GM12875 (cell line): ENCODE results near the gene BNIP5.

Experiments
- H3K4me3 ChIP-seq: one replicate; pipeline ENCODE4 v1.5.1; 2011; ENCODE audit warnings: low read depth, low read length, control low read depth
- TF ChIP-seq, protein P1 (sequence below): IDR thresholded peaks from 2 replicates; pipeline ENCODE4 v1.5.1; 2011; ENCODE audit warnings: low read depth, mild to moderate bottlenecking, control low read depth, inconsistent platforms, low read length, moderate library complexity, borderline replicate concordance; ENCODE audit not compliant: insufficient read depth

Gene BNIP5

DNA sequence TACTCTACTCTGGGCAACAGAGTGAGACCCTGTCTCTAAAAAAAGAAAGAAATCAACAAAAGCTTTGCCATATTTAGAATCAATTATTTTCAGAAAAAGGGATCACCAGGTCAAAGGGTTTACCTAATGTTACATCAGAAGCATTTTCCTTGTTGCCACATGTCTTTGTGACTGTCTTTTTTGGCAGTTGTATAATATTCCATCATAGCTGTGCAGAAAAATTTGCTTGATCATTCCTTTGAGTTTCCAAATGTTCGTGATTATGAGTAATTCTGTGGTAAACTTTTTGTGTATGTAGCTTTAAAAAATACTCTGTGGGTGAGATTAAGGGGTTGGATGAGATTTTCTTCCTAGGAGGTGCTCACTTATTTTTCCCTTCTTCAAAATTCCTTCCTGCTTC lies 40.4 kb downstream of the BNIP5 start:
- TF ChIP-seq, protein P1, sequence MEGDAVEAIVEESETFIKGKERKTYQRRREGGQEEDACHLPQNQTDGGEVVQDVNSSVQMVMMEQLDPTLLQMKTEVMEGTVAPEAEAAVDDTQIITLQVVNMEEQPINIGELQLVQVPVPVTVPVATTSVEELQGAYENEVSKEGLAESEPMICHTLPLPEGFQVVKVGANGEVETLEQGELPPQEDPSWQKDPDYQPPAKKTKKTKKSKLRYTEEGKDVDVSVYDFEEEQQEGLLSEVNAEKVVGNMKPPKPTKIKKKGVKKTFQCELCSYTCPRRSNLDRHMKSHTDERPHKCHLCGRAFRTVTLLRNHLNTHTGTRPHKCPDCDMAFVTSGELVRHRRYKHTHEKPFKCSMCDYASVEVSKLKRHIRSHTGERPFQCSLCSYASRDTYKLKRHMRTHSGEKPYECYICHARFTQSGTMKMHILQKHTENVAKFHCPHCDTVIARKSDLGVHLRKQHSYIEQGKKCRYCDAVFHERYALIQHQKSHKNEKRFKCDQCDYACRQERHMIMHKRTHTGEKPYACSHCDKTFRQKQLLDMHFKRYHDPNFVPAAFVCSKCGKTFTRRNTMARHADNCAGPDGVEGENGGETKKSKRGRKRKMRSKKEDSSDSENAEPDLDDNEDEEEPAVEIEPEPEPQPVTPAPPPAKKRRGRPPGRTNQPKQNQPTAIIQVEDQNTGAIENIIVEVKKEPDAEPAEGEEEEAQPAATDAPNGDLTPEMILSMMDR, result no peak
- H3K4me3 ChIP-seq, result no peak overlapping the region

DNA sequence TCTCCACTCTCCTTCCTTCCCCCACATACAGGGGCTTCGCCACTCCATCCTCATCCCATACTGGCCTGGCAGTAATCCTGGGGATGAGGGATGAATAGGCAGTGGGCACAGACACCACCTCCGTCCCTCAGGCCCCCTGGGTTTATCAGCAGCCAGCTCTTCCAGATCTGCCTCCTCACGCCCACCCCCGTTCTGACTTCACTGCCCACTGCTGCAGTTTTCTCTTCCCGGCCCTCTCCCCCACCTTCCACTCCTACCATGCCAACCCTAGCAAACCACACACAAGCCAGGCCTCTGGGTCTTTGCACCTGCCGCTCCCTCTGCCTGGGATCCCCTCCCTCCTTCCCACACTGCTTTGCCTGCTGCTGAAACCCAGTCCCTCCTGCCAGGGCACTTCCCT lies 44.5 kb downstream of the BNIP5 start:
- TF ChIP-seq, protein P1, result no peak
- no peak overlapping the region for H3K4me3 ChIP-seq

DNA sequence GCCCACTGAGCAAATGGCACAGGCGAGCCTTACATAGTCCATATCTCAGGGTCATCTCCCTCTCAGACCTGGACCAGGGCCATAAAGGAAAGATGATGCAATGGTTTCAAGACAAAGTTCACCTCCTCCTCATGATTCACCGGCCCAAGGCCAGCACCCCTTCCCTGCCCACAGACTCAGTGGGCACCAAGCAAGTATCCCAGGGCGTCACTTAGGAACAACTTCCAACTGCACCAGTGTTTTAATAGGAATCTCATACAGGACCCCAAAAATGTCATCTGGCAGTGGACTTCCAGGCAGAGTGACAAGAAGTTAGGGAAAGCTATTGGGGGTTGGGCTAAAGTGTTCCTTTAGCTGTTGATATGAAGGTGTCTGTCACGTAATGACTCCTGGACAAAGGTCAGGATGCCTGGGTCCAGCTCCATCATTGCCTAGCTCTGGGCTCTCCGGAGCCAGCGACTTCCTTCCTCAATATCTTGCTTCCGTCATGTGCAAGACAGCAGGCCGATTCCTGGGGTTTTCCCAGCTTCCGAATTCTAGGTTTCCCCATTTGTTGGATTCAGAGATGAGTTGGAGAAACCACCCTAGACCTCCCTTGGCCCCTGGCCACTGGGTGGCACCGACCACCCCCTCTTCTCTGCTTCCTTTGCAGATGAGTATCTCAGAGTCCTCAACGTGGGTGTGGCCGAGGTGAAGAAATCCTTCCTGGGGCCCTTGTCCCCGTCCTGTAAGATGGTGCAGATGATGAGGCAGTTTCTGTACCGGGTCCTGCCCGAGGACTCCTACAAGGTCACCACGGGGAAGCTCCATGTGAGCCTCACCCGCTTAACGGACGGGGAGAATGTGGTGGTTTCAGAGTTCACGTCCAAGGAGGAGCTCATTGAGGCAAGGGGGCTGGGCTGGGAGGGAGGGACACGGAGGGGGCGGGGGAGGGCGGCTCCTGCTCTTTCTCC lies 45.7 kb downstream of the BNIP5 start:
- no peak overlapping the region for H3K4me3 ChIP-seq
- TF ChIP-seq, protein P1, result no peak

DNA sequence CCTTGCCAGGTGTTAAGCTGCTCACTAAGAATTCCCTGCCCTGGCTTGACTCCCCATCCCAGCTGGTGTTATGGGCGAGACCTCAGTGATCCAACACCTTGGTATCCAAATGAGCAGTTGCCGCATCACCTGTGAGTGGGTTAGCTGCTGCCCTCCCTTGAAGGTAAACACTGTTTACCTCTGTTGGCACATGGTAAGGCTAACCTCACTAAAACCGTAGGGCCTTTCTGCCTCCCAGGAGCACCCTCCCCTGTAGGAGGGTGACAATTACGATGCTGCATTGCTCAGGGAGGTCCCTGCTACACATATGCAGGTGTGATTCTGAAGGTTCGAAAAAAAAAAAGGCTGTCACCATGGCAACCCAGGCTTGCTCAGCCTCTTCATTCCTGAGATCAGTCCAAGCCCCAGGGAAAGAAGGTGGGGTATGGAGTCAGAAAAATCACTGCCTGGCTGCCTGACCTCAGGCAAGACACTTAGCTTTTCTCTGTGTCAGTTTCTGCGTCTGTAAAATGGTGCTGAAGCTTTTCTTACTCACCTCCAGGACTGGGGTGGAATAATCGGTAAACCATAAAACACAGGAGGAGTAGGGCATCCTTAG lies 47.3 kb downstream of the BNIP5 start:
- no peak overlapping the region for H3K4me3 ChIP-seq
- TF ChIP-seq, protein P1, result no peak

DNA sequence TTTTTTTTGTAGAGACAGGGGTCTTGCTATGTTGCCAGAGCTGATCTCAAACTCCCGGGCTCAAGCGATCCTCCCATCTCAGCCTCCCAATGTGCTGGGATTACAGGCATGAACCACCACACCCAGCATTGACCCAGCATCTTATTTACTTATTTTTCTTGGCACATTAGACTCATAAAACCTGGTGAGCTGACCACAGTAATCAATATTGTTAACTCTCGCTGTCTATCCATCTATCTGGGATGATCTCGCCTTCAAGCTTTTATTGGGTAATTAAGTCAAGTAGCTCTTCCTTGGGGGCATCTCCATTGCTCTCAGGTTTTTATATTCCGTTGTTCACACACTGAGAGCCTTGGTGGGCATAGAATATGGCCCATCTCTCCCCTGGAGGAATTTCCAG lies 49.8 kb downstream of the BNIP5 start:
- TF ChIP-seq, protein P1, result no peak
- H3K4me3 ChIP-seq, result no peak overlapping the region

DNA sequence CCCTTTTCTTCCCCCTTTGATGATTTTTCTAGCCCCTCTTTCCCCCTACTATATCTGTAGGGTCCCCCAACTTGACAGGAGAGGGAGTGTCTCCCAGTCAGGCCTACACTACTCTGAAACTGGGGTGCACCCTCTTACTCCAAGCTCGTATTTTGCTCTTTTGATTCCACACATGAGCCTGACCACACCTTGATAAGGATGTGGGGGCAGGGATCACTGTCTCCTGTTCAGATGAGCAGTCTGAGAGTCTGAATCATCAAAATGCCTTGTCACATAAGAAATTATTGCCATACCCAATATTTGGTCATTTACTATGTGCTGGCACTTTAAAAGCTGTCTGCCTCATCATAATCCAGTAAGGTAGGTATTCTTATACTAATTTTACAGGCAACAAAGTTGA lies 50.9 kb downstream of the BNIP5 start:
- no peak overlapping the region for H3K4me3 ChIP-seq
- TF ChIP-seq, protein P1, result no peak

DNA sequence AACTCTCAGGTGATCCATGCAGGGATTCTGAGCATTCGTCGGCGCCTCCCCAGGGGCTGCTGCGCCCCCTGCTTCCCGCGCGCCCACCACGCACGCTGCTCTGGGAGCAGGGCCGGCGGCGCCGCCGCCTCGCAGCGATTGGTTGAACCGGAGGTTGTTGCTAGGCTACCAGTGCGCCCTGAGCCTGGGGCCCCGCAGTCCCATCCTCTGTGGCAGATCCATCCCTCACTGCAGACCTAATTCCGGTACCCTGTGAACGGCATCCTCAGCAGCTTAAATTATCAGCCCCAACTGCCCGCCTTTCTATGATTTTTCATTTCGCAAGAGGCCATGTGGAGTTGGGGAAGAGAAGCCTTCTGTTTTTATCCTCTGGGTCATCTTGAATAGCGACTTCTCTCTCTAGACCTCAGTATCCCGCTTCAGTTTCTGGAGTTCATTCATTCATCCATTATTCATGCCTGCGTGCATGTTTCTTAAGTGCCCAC lies 51.5 kb downstream of the BNIP5 start:
- H3K4me3 ChIP-seq, result no peak overlapping the region
- TF ChIP-seq, protein P1, result no peak
